ENCODE measurements around the gene TMEM151B. TPM values are rescaled to one million over a fixed set of nuclear protein-coding genes. Genes with fewer than 3 reads are reported as not detected.

The TMEM151B gene
- total RNA-seq, 4 donors from 2014 or later, result 0.27 to 0.69 TPM; not detected in 2

- Histone ChIP-seq H3K4me1 (peaks cover 4 to 48% (median 34%) of the 10 kb centered on the region in 3 donors), H3K4me3 (no peak overlapping the region), H3K27me3 (no peaks in the 10 kb centered on the region), H3K9me3 (no peaks in the 10 kb centered on the region), H3K27ac (no peak overlapping the region), H3K36me3 (peaks cover 0 to 25% of the 10 kb centered on the region in 2 donors)
- no peak for ATAC-seq
- no CpG with 5 or more reads among the region's 8 CpGs for WGBS, 2 donors (ENCODE audit: low coverage in 1 of 2)
- TF ChIP-seq POLR2A (IDR thresholded peaks at IDR 0.05), result no peak
- no peak for TF ChIP-seq CTCF (IDR thresholded peaks at IDR 0.05)
- no peak for TF ChIP-seq POLR2AphosphoS5 (IDR thresholded peaks at IDR 0.05)
- TF ChIP-seq EP300 (IDR thresholded peaks at IDR 0.05), result no peak
Measured at GRCh38 chr6:44261581-44261980, 8.7 kb upstream of the TMEM151B start.

- Histone ChIP-seq H3K36me3 (peaks cover 0 to 25% of the 10 kb centered on the region in 2 donors), H3K4me3 (peak overlapping the region in 1 of 2 donors; percentile 87), H3K27me3 (no peaks in the 10 kb centered on the region), H3K27ac (peak overlapping the region in 1 of 4 donors; percentile 16), H3K9me3 (no peaks in the 10 kb centered on the region), H3K4me1 (peaks cover 4 to 42% (median 33%) of the 10 kb centered on the region in 3 donors)
- ATAC-seq, result no peak
- no peak for TF ChIP-seq POLR2A (IDR thresholded peaks at IDR 0.05)
- no peak for TF ChIP-seq POLR2AphosphoS5 (IDR thresholded peaks at IDR 0.05)
- TF ChIP-seq CTCF (IDR thresholded peaks at IDR 0.05), result no peak
- TF ChIP-seq EP300 (IDR thresholded peaks at IDR 0.05), result no peak
- WGBS, 2 donors (ENCODE audit: low coverage in 1 of 2), result 72% methylated on average over 2 of the region's 7 CpGs; no CpG with 5 or more reads in 1 of the 2 donors
Measured at GRCh38 chr6:44262467-44263353, 7.5 kb upstream of the TMEM151B start.

- Histone ChIP-seq H3K27me3 (peaks cover 7% of the 10 kb centered on the region), H3K9me3 (no peaks in the 10 kb centered on the region), H3K4me1 (peaks cover 4 to 36% (median 29%) of the 10 kb centered on the region in 3 donors), H3K27ac (peak overlapping the region in 1 of 4 donors; percentile 16), H3K36me3 (peaks cover 0 to 24% of the 10 kb centered on the region in 2 donors), H3K4me3 (peak overlapping the region in 1 of 2 donors; percentile 87)
- WGBS, 2 donors (ENCODE audit: low coverage in 1 of 2), result 32 to 51% methylated on average over 5 to 7 of the region's 9 CpGs
- no peak for TF ChIP-seq CTCF (IDR thresholded peaks at IDR 0.05)
- no peak for TF ChIP-seq POLR2A (IDR thresholded peaks at IDR 0.05)
- TF ChIP-seq POLR2AphosphoS5 (IDR thresholded peaks at IDR 0.05), result no peak
- TF ChIP-seq EP300 (IDR thresholded peaks at IDR 0.05), result no peak
- ATAC-seq, result no peak
Measured at GRCh38 chr6:44263354-44264100, 6.7 kb upstream of the TMEM151B start.

GRCh38 chr6:44264154-44265006 is 5.9 kb upstream of the TMEM151B start:
- H3K36me3 ChIP-seq, result peaks cover 0 to 15% of the 10 kb centered on the region in 2 donors
- peaks cover 15% of the 10 kb centered on the region for H3K27me3 ChIP-seq
- H3K27ac ChIP-seq, result peak overlapping the region in 3 of 4 donors; percentile 87 to 91 (median 90)
- H3K4me1 ChIP-seq, result peaks cover 4 to 36% (median 29%) of the 10 kb centered on the region in 3 donors
- TF ChIP-seq POLR2AphosphoS5 (IDR thresholded peaks at IDR 0.05) (no peak), CTCF (IDR thresholded peaks at IDR 0.05) (no peak), POLR2A (IDR thresholded peaks at IDR 0.05) (no peak), EP300 (IDR thresholded peaks at IDR 0.05) (no peak)
- WGBS, 2 donors (ENCODE audit: low coverage in 1 of 2), result 0 to 11% methylated on average over 5 to 6 of the region's 13 CpGs
- no peaks in the 10 kb centered on the region for H3K9me3 ChIP-seq
- H3K4me3 ChIP-seq, result peak overlapping the region; percentile 41 to 87
- no peak for ATAC-seq
